H1 (cell line): ENCODE measurements around the gene NMT1. TPM values are rescaled to one million over a fixed set of nuclear protein-coding genes. Genes with fewer than 3 reads are reported as not detected.

Experiments
- EGR1 ChIP-seq: IDR thresholded peaks from 2 replicates; pipeline ENCODE4 v1.6.1; 2011; ENCODE audit warnings: low read depth, low read length, borderline replicate concordance
- EP300 ChIP-seq, 2 experiments: IDR thresholded peaks; 1 replicate in 1 of 2; 2 replicates in 1 of 2; pipeline ENCODE4 v1.6.1; 2011 to 2012; ENCODE audit warnings: low read depth in 2 of 2, low read length in 2 of 2, mild to moderate bottlenecking in 2 of 2, borderline replicate concordance in 1 of 2, inconsistent platforms in 1 of 2, moderate library complexity in 1 of 2
- PHF8 ChIP-seq: fragments of 200-600 bp; sonication (generic); conservative IDR thresholded peaks from 2 replicates; pipeline ENCODE4 v1.7.1; 2012; ENCODE audit warnings: low read depth, mild to moderate bottlenecking, inconsistent platforms, low read length, moderate library complexity
- RNF2 ChIP-seq: fragments of 200-900, 300-1000 bp; sonication (generic); IDR thresholded peaks from 2 replicates; pipeline ENCODE4 v1.7.1; 2016; ENCODE audit warnings: borderline replicate concordance, low read depth, mild to moderate bottlenecking, antibody characterized with exemption, low read length; ENCODE audit not compliant: poor library complexity, severe bottlenecking; ENCODE audit errors: missing control alignments
- polyA plus RNA-seq, 7 experiments: library from polyadenylated mRNA; depleted of rRNA in 3 of 7; stranded (reverse) in 5 of 7; unstranded in 2 of 7; fragments of >200 nt in 5 of 7; fragments of 200-250 nt in 2 of 7; gene quantifications; 1 replicate in 5 of 7; 2 replicates in 1 of 7; 4 replicates in 1 of 7; pipeline versions ENCODE4 v1.2.1 to v1.2.3, GENCODE V29; 2011 to 2013; ENCODE audit warnings: missing spikeins in 2 of 7, mixed read lengths in 2 of 7
- total RNA-seq: library from RNA; stranded (reverse); fragmentation: NEBNext Ultra II Directional; extraction: Animal tissue kit (Norgen Biotek cat#: 25700); gene quantifications from 2 replicates; pipeline ENCODE4 v1.2.1, GENCODE V29; 2021

The NMT1 gene
- total and polyA plus RNA-seq, 2 of the 8 experiments (the other 6 are each of a cell fraction or from before 2014, with no cell fraction given): 42.9 to 149 TPM

DNA sequence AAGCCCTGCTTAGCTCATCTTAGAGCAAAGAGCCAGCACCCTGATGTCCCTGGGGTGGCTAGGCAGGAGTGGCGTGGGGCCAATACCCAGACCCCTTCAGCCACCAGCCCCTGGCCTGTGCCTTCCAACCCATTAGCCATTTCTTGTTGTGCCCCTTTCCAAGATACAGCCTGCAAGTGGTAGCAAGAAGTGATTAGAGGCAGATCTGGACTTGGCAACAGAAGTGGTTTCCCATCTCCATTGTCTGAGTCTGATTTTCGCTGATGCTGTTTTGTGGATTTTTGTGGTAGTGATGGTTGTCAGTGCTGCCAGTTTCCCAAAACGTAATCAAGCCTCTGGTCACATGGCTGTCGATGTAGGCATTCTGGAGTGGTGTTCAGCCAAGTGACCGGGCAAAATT is 45.5 kb downstream of the NMT1 start (continued):
- TF ChIP-seq EP300 (IDR thresholded peaks at IDR 0.05; ENCODE audit: borderline replicate concordance in 1 of 2, low read depth in 2 of 2, low read length in 2 of 2) (no peak), RNF2 (no peak), EGR1 (no peak), PHF8 (no peak)
- TF ChIP-seq, all 59 proteins: peak for 0
